ENCODE results near the gene ETV5. TPM values are rescaled to one million over a fixed set of nuclear protein-coding genes. Genes with fewer than 3 reads are reported as not detected.

ETV5 gene
- total RNA-seq, 3 donors from 2014 or later (not counting 1 experiment from before 2014, with no cell fraction given), result 3.0 to 5.3 (median 4.6) TPM

- ATAC-seq (no peak), DNase-seq (no peak)
- peaks cover 18 to 20% of the 10 kb centered on the region in 2 donors for H3K4me1 Mint-ChIP-seq
- Histone ChIP-seq H3K27ac (ENCODE audit: low read length) (no peak overlapping the region), H3K27me3 (ENCODE audit: control insufficient read depth, insufficient read depth, low read length) (no peaks in the 10 kb centered on the region), H3K36me3 (ENCODE audit: control insufficient read depth, insufficient read depth, low read length) (no peaks in the 10 kb centered on the region), H3K4me3 (ENCODE audit: low read length) (no peak overlapping the region), H3K4me1 (ENCODE audit: control insufficient read depth, insufficient read depth, low read length) (no peaks in the 10 kb centered on the region), H3K9me3 (ENCODE audit: control insufficient read depth, insufficient read depth, low read length) (no peaks in the 10 kb centered on the region)
- intact Hi-C loops (cut with micrococcal nuclease), result no loop called here
- TF ChIP-seq, protein P1, sequence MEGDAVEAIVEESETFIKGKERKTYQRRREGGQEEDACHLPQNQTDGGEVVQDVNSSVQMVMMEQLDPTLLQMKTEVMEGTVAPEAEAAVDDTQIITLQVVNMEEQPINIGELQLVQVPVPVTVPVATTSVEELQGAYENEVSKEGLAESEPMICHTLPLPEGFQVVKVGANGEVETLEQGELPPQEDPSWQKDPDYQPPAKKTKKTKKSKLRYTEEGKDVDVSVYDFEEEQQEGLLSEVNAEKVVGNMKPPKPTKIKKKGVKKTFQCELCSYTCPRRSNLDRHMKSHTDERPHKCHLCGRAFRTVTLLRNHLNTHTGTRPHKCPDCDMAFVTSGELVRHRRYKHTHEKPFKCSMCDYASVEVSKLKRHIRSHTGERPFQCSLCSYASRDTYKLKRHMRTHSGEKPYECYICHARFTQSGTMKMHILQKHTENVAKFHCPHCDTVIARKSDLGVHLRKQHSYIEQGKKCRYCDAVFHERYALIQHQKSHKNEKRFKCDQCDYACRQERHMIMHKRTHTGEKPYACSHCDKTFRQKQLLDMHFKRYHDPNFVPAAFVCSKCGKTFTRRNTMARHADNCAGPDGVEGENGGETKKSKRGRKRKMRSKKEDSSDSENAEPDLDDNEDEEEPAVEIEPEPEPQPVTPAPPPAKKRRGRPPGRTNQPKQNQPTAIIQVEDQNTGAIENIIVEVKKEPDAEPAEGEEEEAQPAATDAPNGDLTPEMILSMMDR (IDR thresholded peaks at IDR 0.05), result no peak
- no peak overlapping the region for H3K27ac Mint-ChIP-seq
- peaks cover 18 to 33% of the 10 kb centered on the region in 2 donors for H3K27me3 Mint-ChIP-seq (ENCODE audit: low read depth in 2 of 2)
- H3K4me3 Mint-ChIP-seq, result no peak overlapping the region
- no peaks in the 10 kb centered on the region for H3K36me3 Mint-ChIP-seq
- WGBS (ENCODE audit: insufficient coverage), result 84% methylated on average over 7 of the region's 7 CpGs
- peaks cover 0 to 6% of the 10 kb centered on the region in 2 donors for H3K9me3 Mint-ChIP-seq
These were observed 18.6 kb upstream of the ETV5 start for GRCh38 chr3:186127463-186127862.

- TF ChIP-seq, protein P1 (IDR thresholded peaks at IDR 0.05), result no peak
- Mint-ChIP-seq H3K27me3 (ENCODE audit: low read depth in 2 of 2) (peaks cover 24 to 29% of the 10 kb centered on the region in 2 donors), H3K27ac (peak overlapping the region; percentile 0 to 34), H3K4me1 (peaks cover 6 to 8% of the 10 kb centered on the region in 2 donors), H3K4me3 (no peak overlapping the region), H3K9me3 (peaks cover 0 to 6% of the 10 kb centered on the region in 2 donors), H3K36me3 (no peaks in the 10 kb centered on the region)
- H3K27me3 ChIP-seq (ENCODE audit: control insufficient read depth, insufficient read depth, low read length), result peaks cover under 1% of the 10 kb centered on the region
- no peak overlapping the region for H3K4me3 ChIP-seq (ENCODE audit: low read length)
- DNase-seq (no peak), ATAC-seq (peak; percentile 9 to 29 (median 16))
- intact Hi-C loops (cut with micrococcal nuclease), result no loop called here
- 94% methylated on average over 2 of the region's 2 CpGs for WGBS (ENCODE audit: insufficient coverage)
- H3K36me3 ChIP-seq (ENCODE audit: control insufficient read depth, insufficient read depth, low read length), result no peaks in the 10 kb centered on the region
- no peak overlapping the region for H3K27ac ChIP-seq (ENCODE audit: low read length)
- no peaks in the 10 kb centered on the region for H3K4me1 ChIP-seq (ENCODE audit: control insufficient read depth, insufficient read depth, low read length)
- no peaks in the 10 kb centered on the region for H3K9me3 ChIP-seq (ENCODE audit: control insufficient read depth, insufficient read depth, low read length)
These were observed 16.2 kb upstream of the ETV5 start for GRCh38 chr3:186125118-186125517.

- H3K9me3 Mint-ChIP-seq, result peaks cover 0 to 6% of the 10 kb centered on the region in 2 donors
- Histone ChIP-seq H3K4me1 (ENCODE audit: control insufficient read depth, insufficient read depth, low read length) (no peaks in the 10 kb centered on the region), H3K27ac (ENCODE audit: low read length) (no peak overlapping the region), H3K9me3 (ENCODE audit: control insufficient read depth, insufficient read depth, low read length) (no peaks in the 10 kb centered on the region), H3K36me3 (ENCODE audit: control insufficient read depth, insufficient read depth, low read length) (no peaks in the 10 kb centered on the region), H3K4me3 (ENCODE audit: low read length) (no peak overlapping the region), H3K27me3 (ENCODE audit: control insufficient read depth, insufficient read depth, low read length) (peaks cover 4% of the 10 kb centered on the region)
- H3K4me1 Mint-ChIP-seq, result peaks cover 6 to 8% of the 10 kb centered on the region in 2 donors
- peaks cover 29% of the 10 kb centered on the region in 2 donors for H3K27me3 Mint-ChIP-seq (ENCODE audit: low read depth in 2 of 2)
- TF ChIP-seq, protein P1 (IDR thresholded peaks at IDR 0.05), result no peak
- H3K4me3 Mint-ChIP-seq, result no peak overlapping the region
- no peak for ATAC-seq
- intact Hi-C loops (cut with micrococcal nuclease), result no loop called here
- no peak for DNase-seq
- peak overlapping the region in 1 of 2 donors; percentile 34 for H3K27ac Mint-ChIP-seq
- 85% methylated on average over 2 of the region's 5 CpGs for WGBS (ENCODE audit: insufficient coverage)
- H3K36me3 Mint-ChIP-seq, result no peaks in the 10 kb centered on the region
These were observed 15.7 kb upstream of the ETV5 start for GRCh38 chr3:186124592-186124991.

- Histone ChIP-seq H3K9me3 (ENCODE audit: control insufficient read depth, insufficient read depth, low read length) (no peaks in the 10 kb centered on the region), H3K4me1 (ENCODE audit: control insufficient read depth, insufficient read depth, low read length) (no peaks in the 10 kb centered on the region), H3K36me3 (ENCODE audit: control insufficient read depth, insufficient read depth, low read length) (no peaks in the 10 kb centered on the region), H3K4me3 (ENCODE audit: low read length) (no peak overlapping the region), H3K27me3 (ENCODE audit: control insufficient read depth, insufficient read depth, low read length) (peaks cover 4% of the 10 kb centered on the region), H3K27ac (ENCODE audit: low read length) (no peak overlapping the region)
- peaks cover 6 to 8% of the 10 kb centered on the region in 2 donors for H3K4me1 Mint-ChIP-seq
- no peak for DNase-seq
- no peaks in the 10 kb centered on the region for H3K36me3 Mint-ChIP-seq
- WGBS (ENCODE audit: insufficient coverage), result 80% methylated on average over 5 of the region's 5 CpGs
- no peak overlapping the region for H3K27ac Mint-ChIP-seq
- peaks cover 0 to 6% of the 10 kb centered on the region in 2 donors for H3K9me3 Mint-ChIP-seq
- H3K4me3 Mint-ChIP-seq, result no peak overlapping the region
- TF ChIP-seq, protein P1 (IDR thresholded peaks at IDR 0.05), result no peak
- ATAC-seq, result no peak
- peaks cover 34 to 43% of the 10 kb centered on the region in 2 donors for H3K27me3 Mint-ChIP-seq (ENCODE audit: low read depth in 2 of 2)
- intact Hi-C loops (cut with micrococcal nuclease), result no loop called here
These were observed 14.1 kb upstream of the ETV5 start for GRCh38 chr3:186123012-186123411.

All from natural killer cell (primary cell).